ENCODE data around the gene CHRNA10. TPM values are rescaled to one million over a fixed set of nuclear protein-coding genes. Genes with fewer than 3 reads are reported as not detected.

The CHRNA10 gene
- total RNA-seq, 1 donor from 2014 or later, result 2.6 TPM

DNA sequence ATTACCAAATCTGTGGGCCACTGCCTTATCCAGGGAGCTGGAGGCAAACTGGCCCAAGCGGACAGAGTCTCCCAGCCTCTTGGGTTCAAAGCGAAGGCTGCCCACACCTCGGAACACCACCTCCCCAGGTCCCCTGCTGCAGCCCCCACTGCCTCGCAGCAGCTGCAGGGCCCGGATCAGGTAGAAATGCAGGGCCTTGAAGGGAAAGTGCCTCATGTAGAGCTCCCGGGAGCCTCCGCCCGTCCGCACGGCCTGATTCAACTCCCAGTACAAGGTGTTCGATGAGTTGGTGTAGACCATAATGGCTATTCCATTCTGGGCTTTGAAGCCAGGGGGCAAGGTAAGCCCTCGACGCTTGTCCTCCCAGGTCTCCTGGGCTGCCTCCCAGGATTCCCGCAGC, 31.3 kb downstream of the CHRNA10 start:
- DNase-seq (ENCODE audit: low spot score), result no peak
- Mint-ChIP-seq H3K9me3 (no peaks in the 10 kb centered on the region), H3K36me3 (ENCODE audit: low read depth) (no peaks in the 10 kb centered on the region), H3K27ac (no peak overlapping the region), H3K4me3 (no peak overlapping the region), H3K4me1 (ENCODE audit: low read depth) (peaks cover 4% of the 10 kb centered on the region), H3K27me3 (ENCODE audit: insufficient read depth) (peaks cover 34% of the 10 kb centered on the region)
- intact Hi-C loops (cut with micrococcal nuclease), result no loop called here

DNA sequence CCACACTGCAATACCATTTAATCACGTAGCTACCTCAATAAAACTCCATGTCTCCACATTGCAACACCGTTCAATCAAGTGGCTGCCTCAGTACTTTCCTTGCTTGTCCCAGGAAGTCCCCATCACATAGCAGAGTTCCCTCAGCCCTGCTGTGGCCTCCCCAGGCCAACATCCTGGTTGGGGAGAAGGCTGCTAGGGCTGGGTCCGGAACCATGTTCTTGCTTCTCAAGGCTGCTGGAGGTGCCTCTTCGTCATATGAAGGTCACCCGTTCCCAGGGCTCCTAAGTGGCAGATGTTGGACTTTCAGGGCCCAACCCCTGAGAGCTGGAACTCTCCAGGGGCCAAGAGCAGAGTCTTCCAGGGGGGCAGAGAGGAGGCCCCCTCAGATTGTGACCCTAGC, 32.7 kb downstream of the CHRNA10 start:
- Mint-ChIP-seq H3K36me3 (ENCODE audit: low read depth) (no peaks in the 10 kb centered on the region), H3K27me3 (ENCODE audit: insufficient read depth) (peaks cover 32% of the 10 kb centered on the region), H3K9me3 (no peaks in the 10 kb centered on the region), H3K4me1 (ENCODE audit: low read depth) (peaks cover 4% of the 10 kb centered on the region), H3K4me3 (no peak overlapping the region), H3K27ac (no peak overlapping the region)
- no peak for DNase-seq (ENCODE audit: low spot score)
- intact Hi-C loops (cut with micrococcal nuclease), result no loop called here

DNA sequence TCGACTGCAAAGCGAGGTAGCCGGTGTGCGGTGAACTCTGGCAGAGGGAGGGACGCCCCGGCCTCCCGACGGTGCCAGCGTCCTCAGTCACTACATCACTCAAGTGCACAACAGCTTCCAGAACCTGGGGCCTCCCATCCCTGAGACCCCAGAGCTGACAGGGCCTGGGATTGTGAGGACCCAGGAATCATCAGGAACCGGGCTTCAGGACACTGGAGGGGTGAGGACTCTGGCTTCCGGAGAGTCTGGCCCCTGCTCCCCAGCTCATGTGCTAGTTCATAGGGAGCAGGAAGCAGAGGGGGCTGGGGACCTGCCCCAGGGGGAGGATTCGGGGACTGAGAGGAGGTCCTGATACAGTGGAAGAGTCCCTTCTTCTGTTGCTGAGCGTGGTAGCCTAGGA, 34.0 kb downstream of the CHRNA10 start:
- Mint-ChIP-seq H3K4me1 (ENCODE audit: low read depth) (peaks cover 4% of the 10 kb centered on the region), H3K9me3 (no peaks in the 10 kb centered on the region), H3K27me3 (ENCODE audit: insufficient read depth) (peaks cover 21% of the 10 kb centered on the region), H3K4me3 (no peak overlapping the region), H3K36me3 (ENCODE audit: low read depth) (no peaks in the 10 kb centered on the region), H3K27ac (no peak overlapping the region)
- intact Hi-C loops (cut with micrococcal nuclease), result no loop called here
- no peak for DNase-seq (ENCODE audit: low spot score)

DNA sequence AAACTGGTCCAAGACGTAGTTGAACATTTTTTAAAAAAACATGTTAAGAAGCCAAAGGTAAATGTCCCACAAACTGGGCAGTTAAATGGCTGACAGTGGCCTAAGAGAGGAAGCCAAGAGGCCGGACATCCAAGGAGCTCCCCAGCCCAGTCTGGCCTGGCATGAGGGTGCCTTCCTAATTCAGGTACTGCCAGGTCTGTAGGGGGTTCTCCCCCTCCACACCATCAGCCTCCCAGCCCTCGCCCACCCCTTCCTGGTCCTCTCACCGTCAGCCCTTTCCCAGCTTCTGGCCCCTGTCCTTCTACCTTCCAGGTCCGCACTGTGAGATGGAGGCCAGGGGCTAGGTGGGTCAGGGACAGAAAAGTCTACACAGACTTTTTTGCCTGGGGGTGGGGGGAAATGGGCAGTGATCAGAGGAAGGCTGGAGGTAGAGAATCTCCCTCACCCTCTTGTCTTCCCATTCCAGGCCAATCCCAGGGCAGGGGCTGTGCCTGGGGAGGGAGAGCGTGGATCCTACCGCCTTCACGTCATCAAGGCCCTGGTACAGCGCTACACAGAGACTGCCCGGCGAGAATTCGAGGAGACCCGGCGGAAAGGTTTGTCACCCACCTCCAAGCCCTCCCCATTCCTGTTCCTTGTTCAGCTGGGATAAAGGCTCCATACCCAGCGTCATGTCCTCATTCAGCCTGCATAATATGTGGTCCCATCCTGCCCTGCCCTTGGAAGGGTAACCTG, 35.4 kb downstream of the CHRNA10 start:
- Mint-ChIP-seq H3K27ac (no peak overlapping the region), H3K9me3 (no peaks in the 10 kb centered on the region), H3K4me3 (no peak overlapping the region), H3K36me3 (ENCODE audit: low read depth) (no peaks in the 10 kb centered on the region), H3K27me3 (ENCODE audit: insufficient read depth) (peaks cover 12% of the 10 kb centered on the region), H3K4me1 (ENCODE audit: low read depth) (no peaks in the 10 kb centered on the region)
- intact Hi-C loops (cut with micrococcal nuclease), result no loop called here
- DNase-seq (ENCODE audit: low spot score), result no peak

DNA sequence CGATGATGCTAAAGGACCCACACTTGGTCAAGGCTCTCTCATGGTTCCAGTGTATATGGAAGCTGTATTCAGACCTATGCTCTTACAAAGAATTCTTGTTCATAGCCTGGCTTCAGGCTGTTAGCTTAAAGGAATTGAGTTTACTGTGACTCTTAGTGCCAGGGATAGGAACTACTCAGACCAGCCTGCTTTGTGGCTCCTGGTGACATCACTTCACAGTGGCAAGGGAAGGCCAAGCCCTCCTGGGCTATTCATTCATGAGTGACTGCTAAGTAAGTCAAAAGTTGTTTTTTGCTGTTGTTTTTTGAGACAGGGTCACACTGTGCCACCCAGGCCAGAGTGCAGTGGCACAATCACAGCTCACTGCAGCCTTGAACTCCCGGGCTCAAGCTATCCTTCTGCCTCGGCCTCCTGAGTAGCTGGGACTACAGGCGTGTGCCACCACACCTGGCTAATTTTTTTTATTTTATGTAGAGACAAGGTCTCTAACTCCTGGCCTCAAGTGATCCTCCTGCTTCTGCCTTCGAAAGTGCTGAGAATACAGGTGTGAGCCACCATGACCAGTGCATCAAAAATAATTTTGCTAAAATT, 39.0 kb downstream of the CHRNA10 start:
- Mint-ChIP-seq H3K27me3 (ENCODE audit: insufficient read depth) (peaks cover 6% of the 10 kb centered on the region), H3K27ac (no peak overlapping the region), H3K4me3 (no peak overlapping the region), H3K9me3 (no peaks in the 10 kb centered on the region), H3K36me3 (ENCODE audit: low read depth) (no peaks in the 10 kb centered on the region), H3K4me1 (ENCODE audit: low read depth) (no peaks in the 10 kb centered on the region)
- DNase-seq (ENCODE audit: low spot score), result no peak
- intact Hi-C loops (cut with micrococcal nuclease), result no loop called here

DNA sequence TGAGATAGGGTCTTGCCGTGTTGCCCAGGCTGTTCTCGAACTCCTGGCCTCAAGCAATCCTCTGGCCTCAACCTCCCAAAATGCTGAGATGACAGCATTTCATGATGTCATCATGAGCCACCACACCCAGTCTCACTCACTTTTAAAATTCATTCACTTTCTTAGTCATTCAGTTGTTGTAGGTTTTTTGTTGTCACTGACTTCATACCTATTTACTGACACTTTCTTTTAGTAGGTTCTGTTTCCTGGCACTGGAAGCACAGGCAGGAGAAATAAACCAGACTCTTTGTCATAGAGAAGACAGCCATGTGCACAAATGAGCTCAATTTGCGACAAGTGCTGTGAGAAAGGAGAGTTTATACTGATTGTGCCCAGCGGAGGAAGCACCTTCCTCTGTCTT, 39.9 kb downstream of the CHRNA10 start:
- Mint-ChIP-seq H3K4me1 (ENCODE audit: low read depth) (no peaks in the 10 kb centered on the region), H3K27me3 (ENCODE audit: insufficient read depth) (peaks cover 4% of the 10 kb centered on the region), H3K27ac (no peak overlapping the region), H3K4me3 (no peak overlapping the region), H3K36me3 (ENCODE audit: low read depth) (no peaks in the 10 kb centered on the region), H3K9me3 (no peaks in the 10 kb centered on the region)
- intact Hi-C loops (cut with micrococcal nuclease), result no loop called here
- DNase-seq (ENCODE audit: low spot score), result no peak

DNA sequence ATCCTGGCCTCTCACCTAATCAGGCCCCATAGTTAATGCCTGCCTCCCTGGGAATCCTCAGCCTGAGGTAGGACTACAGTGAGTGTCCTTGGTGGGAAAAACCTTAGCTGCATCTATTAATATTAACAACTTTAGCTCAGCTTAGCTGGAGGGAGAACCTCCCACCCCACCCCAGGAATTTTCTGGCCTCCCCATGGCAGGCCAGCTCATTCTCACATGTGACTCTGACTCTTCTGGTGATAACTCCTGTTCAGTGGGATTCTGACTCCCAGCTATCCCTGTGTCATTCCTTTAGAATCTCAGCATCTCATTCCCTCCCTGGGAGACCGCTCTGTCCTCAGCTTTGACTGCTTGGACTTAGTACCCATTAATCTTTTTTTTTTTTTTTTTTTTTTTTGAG, 43.9 kb downstream of the CHRNA10 start:
- Mint-ChIP-seq H3K4me1 (ENCODE audit: low read depth) (no peaks in the 10 kb centered on the region), H3K36me3 (ENCODE audit: low read depth) (no peaks in the 10 kb centered on the region), H3K27ac (no peak overlapping the region), H3K9me3 (no peaks in the 10 kb centered on the region), H3K27me3 (ENCODE audit: insufficient read depth) (peaks cover 3% of the 10 kb centered on the region), H3K4me3 (no peak overlapping the region)
- intact Hi-C loops (cut with micrococcal nuclease), result no loop called here
- no peak for DNase-seq (ENCODE audit: low spot score)

DNA sequence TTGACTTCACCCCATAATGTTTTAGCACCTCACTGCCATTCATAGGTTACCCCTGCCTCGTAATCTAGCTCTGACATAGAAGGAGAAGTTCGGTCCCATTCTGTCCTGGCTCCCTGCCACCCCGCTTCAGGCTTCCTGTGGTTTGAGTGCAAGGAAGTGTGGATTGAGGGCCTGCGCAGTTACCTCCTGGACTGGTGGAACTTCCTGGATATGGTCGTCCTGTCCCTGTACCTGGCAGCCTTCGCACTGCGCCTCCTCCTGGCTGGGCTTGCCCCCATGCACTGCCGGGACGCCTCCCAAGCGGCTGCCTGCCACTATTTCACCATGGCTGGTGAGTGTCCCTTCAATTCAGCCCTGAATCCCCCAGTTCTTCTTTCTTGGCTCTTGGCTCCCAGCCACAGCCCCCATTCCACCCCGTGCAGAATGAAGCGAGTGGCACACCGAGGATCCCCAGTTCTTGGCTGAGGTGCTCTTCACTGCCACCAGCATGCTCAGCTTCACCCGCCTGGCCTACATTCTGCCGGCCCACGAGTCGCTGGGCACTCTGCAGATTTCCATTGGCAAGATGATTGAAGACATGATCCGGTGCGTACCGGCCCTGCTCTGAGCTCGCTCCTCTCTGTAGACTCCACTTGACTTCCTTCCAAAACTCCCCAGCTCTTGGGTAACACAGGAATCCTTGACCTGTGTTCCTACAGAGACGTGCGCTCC, 44.8 kb downstream of the CHRNA10 start:
- intact Hi-C loops (cut with micrococcal nuclease), result no loop called here
- H3K9me3 Mint-ChIP-seq, result no peaks in the 10 kb centered on the region
- H3K4me3 Mint-ChIP-seq, result no peak overlapping the region
- H3K27ac Mint-ChIP-seq, result no peak overlapping the region
- no peak for DNase-seq (ENCODE audit: low spot score)
- no peaks in the 10 kb centered on the region for H3K36me3 Mint-ChIP-seq (ENCODE audit: low read depth)
- H3K4me1 Mint-ChIP-seq (ENCODE audit: low read depth), result no peaks in the 10 kb centered on the region
- H3K27me3 Mint-ChIP-seq (ENCODE audit: insufficient read depth), result peaks cover 5% of the 10 kb centered on the region

DNA sequence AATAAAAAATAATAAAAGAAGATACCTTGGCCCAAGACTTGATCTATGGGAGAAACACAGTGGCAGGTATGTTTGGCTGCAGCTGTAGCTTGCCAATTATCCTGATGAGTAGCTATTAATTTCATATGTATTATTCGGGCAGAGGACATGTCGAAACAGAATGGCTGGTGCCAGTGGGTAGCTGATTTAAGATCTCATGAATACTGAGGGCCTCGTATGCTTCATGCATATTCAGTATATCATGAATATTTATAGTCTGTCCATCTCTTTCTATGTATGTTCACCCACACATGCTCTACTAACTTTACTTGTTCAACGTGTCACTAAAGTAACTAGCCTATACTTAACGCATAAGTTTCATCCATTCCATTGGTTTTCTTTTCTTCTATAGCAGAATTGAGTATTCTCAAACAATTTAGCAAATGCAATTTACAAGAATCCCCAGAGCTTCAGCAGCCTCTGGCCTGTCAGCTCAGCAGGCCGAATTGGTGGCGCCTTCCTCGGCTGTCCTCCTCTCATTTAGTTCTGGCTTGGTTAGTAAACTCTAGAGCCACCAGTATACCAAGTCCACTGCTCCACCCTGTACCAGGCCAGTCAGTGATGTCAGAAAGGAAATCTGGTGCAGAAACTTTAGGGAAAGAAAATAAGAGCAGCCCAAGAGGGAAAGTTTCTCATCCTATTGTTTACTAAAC, 47.3 kb downstream of the CHRNA10 start:
- Mint-ChIP-seq H3K9me3 (no peaks in the 10 kb centered on the region), H3K27me3 (ENCODE audit: insufficient read depth) (peaks cover 8% of the 10 kb centered on the region), H3K4me1 (ENCODE audit: low read depth) (no peaks in the 10 kb centered on the region), H3K4me3 (no peak overlapping the region), H3K27ac (no peak overlapping the region), H3K36me3 (ENCODE audit: low read depth) (no peaks in the 10 kb centered on the region)
- intact Hi-C loops (cut with micrococcal nuclease), result no loop called here
- no peak for DNase-seq (ENCODE audit: low spot score)

DNA sequence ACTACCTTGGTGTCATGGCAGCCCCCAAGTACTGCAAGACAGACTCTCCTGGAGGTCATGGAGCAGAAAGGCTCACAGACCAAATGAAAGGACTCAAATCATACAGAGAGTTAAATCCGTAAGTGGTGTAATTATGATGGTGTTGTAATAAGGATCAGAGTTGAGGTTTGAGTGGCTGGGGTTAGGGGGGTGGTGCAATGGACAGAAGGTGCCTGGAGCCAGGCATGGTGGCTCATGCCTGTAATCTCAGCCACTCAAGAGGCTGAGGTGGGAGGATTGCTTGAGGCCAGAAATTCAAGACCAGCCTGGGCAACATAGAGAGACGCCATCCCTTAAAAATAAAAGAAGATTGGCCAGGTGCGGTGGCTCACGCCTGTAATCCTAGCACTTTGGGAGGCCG, 48.1 kb downstream of the CHRNA10 start:
- intact Hi-C loops (cut with micrococcal nuclease), result no loop called here
- Mint-ChIP-seq H3K4me1 (ENCODE audit: low read depth) (no peaks in the 10 kb centered on the region), H3K36me3 (ENCODE audit: low read depth) (no peaks in the 10 kb centered on the region), H3K27ac (no peak overlapping the region), H3K27me3 (ENCODE audit: insufficient read depth) (peaks cover 8% of the 10 kb centered on the region), H3K9me3 (no peaks in the 10 kb centered on the region), H3K4me3 (no peak overlapping the region)
- DNase-seq (ENCODE audit: low spot score), result no peak

DNA sequence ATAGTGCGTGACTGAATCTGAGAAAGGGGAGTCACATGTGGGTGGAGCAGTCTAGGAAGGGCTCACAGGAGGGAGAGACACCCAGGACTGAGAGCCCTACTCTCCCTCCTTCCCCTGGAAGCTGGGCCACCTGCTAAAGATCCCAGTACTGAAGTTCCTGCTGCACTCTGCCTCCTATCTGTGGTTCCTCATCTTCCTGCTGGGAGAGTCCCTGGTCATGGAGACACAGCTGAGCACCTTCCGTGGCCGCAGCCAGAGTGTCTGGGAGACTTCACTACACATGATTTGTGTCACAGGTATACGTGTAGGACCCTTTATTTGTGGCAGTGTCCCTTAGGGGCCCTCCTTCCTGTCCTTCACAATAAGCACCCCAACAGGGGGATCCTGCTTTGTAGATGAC, 48.7 kb downstream of the CHRNA10 start:
- Mint-ChIP-seq H3K4me1 (ENCODE audit: low read depth) (no peaks in the 10 kb centered on the region), H3K4me3 (no peak overlapping the region), H3K36me3 (ENCODE audit: low read depth) (no peaks in the 10 kb centered on the region), H3K9me3 (no peaks in the 10 kb centered on the region), H3K27ac (no peak overlapping the region), H3K27me3 (ENCODE audit: insufficient read depth) (peaks cover 8% of the 10 kb centered on the region)
- no peak for DNase-seq (ENCODE audit: low spot score)
- intact Hi-C loops (cut with micrococcal nuclease), result no loop called here

DNA sequence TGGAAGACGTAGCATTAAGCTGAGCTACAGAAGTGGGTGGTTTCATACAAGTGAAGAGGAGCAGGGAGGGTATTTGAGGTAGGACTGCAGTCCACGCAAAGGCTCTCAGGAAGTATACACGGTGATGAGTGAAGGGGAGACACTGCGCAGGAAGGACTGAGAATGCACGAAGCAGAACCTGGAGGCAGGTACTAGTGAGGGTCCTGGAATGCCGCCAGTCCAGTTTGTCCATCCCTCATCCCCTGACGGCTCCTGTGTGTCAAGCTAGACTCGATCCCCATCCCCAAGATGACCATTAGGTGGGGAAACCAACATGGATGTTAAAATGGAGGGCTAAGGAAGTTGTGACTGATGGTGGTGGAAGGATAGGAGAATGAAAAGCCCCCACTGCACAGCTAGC, 53.2 kb downstream of the CHRNA10 start:
- Mint-ChIP-seq H3K4me1 (ENCODE audit: low read depth) (peaks cover 14% of the 10 kb centered on the region), H3K27ac (no peak overlapping the region), H3K27me3 (ENCODE audit: insufficient read depth) (peaks cover 5% of the 10 kb centered on the region), H3K4me3 (no peak overlapping the region), H3K36me3 (ENCODE audit: low read depth) (no peaks in the 10 kb centered on the region), H3K9me3 (no peaks in the 10 kb centered on the region)
- DNase-seq (ENCODE audit: low spot score), result no peak
- intact Hi-C loops (cut with micrococcal nuclease), result no loop called here

Measured in activated T-helper 1 cell treated with anti-CD3 and anti-CD28 coated beads, Interleukin-12 subunit alpha, Interleukin-12 subunit beta, Interleukin-2, Interleukin-4 antibody, amounts not matched to agents 30 ng/mL and 10 ng/mL and 1 ng/mL, durations not matched to agents 14 hours and 24 hours and 36 hours (primary cell).